GM19351 (cell line): ENCODE measurements around the gene GNG7.
"Not testable (repeated sequence)": the region's sequence is repeated elsewhere in the genome, so short reads cannot be mapped to it uniquely, and the experiment has no call there.

Source experiments
- ATAC-seq: cut with Tn5 transposase; IDR thresholded peaks from one replicate; pipeline ENCODE4 v1.9.1; 2021; ENCODE audit warnings: mild to moderate bottlenecking, moderate library complexity; ENCODE audit not compliant: unreplicated experiment

GNG7 gene

GRCh38 chr19:2556221-2557092, 146.0 kb downstream of the GNG7 start:
- ATAC-seq, result no peak

DNA sequence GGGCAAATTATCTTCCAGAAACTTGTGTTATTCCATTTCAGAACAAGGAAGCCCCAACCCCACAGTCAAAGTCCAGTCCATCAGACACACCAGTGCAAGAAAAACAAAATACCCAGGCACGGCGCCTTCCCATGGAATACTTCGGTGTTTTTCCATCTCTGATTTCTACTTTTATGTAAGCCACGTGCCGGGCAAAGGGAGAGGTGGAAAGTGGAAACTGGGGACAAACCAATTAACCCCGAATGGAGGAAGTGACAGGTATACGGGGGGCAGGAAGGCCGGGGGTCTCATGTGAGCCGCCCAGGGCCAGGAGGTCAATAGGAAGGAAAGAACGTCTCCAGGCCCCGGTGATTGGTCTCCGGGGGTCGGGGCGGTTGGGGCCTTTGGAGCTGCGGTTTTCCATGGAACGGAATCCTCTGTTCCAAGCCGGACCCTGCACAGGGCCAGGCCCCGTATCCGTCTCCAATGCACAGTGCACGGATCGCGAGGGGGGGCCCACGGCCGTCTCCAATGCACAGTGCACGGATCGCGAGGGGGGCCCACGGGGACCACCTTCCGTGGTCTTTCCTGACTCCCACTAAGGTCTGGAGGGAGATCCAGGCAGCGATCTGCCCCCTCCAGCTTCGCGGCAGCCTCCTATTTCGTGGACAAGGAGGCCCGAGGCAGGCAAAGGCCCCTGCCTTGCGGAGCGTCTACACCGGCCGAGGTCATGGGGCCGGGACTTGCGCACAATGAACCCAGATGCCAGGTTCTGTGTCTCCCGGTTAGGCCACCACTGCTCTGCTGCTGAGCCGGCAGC, 146.9 kb downstream of the GNG7 start:
- ATAC-seq, result no peak

DNA sequence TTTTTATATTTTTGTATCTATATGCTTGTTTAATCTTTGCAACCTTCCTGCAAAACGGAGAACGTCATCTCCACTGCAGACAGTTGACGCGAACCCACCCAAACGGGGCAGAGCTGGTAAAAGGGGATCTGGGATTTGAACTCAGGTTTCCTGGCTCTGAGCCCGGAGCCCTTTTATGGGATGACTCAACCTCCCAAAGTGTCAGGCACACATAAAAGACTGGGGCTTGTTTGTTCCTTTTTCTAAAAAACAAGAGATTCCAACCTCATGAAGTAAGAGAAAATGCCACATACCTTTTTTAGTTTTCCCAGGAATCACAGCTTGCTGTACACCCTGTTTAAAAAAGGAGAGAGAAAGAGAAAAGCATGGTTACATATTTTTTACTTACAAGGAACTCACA, 147.6 kb downstream of the GNG7 start:
- no peak for ATAC-seq

DNA sequence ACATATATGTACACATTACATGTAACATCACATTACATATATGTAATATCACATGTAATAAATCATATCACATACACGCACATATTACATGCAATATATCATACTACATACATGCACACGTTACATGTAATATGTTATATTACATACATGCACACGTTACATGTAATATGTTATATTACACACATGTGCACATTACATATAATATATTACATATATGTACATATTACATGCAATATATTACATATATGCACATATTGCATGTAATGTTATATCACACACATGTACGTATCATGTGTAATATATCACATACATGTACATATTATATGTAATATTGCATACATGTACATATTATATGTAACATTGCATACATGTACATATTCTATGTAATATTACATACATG, 149.0 kb downstream of the GNG7 start:
- ATAC-seq, result no peak

GRCh38 chr19:2552859-2553258, 149.6 kb downstream of the GNG7 start:
- ATAC-seq, result no peak

DNA sequence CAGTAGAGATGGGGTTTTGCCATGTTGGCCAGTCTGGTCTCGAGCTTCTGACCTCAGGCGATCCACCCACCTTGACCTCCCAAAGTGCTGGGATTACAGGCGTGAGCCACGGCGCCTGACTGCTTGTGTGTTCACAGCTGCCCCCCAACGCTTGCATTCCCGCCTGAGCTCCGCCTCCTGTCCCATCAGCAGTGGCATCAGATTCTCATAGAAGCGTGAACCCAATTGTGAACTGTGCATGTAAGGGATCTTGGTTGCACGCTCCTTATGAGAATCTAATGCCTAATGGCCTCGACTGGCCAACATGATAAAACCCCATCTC, 150.7 kb downstream of the GNG7 start:
- no peak for ATAC-seq

DNA sequence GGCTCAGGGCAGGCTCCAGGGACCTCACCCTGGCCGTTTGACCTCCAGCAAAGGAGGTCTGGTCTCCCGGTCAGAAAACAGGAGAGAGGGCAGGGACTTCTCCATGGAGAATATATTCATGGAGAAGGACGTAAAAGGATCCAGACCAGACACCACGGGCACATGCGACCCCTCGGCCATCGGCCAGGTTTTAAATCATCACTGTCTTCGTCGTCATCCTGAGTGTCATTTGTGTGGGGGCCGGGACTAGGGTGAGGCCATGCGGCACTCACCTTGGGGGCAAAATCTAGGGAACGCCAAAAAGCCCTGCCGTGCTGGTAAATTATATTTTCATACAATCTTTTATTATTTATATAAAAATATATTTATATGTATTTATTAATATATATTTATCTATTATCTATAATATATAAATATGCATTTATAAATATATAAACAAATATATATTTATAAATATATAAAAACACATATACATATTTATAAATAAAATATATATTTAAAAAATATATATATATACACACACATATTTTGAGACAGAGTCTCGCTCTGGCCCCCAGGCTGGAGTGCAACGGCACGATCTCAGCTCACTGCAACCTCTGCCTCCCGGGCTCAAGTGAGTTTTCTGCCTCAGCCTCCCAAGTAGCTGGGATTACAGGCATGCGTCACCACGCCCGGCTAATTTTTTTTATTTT, 151.2 kb downstream of the GNG7 start:
- no peak for ATAC-seq

GRCh38 chr19:2550431-2551171, 151.9 kb downstream of the GNG7 start:
- no peak for ATAC-seq

GRCh38 chr19:2549701-2550191, 152.7 kb downstream of the GNG7 start:
- no peak for ATAC-seq

DNA sequence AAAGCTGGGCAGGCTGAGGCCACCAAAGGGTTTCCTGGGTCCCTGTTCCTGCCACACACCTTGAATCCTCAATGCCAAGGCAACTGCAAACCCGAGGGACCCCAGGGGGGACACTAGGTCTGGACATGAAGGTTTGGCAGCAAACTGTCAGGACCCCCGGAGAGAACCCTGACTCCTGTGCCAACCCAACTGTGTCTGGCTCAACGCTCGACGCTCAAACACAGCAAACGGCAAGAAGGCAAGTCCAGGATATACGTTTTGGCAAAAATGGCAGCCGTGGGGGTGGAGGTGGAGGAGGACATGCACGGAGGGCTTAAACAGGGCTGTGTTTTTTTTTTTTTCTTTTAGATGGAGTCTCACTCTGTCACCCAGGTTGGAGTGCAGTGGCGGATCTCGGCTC, 153.5 kb downstream of the GNG7 start:
- no peak for ATAC-seq

GRCh38 chr19:2547721-2548120, 154.8 kb downstream of the GNG7 start:
- ATAC-seq, result no peak

- no peak for ATAC-seq
Observed at GRCh38 chr19:2547033-2547680, 155.3 kb downstream of the GNG7 start.

- no peak for ATAC-seq
Observed at GRCh38 chr19:2546128-2547032, 156.1 kb downstream of the GNG7 start.

DNA sequence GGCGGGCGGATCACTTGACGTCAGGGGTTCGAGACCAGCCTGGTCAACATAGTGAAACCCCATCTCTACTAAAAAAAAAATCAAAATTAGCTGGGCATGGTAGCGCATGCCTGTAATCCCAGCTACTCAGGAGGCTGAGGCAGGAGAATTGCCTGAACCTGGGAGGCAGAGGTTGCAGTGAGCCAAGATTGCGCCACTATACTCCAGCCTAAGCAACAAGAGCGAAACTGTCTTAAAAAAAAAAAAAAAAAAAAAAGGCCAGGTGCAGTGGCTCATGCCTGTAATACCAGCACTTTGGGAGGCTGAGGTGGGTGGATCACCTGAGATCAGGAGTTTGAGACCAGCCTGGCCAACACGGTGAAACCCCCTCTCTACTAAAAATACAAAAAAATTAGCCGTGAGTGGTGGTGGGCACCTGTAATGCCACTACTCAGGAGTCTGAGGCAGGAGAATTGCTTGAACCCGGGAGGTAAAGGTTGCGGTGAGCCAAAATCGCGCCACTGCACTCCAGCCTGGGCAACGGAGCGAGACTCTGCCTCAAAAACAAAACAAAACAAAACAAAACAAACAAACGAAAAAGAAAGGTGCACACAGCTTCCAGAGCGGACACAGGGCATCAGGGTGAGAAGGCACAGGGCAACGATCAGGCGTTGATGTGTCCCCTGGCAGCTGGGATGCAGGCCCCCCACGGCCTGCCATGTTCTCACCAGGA, 156.9 kb downstream of the GNG7 start:
- ATAC-seq, result not testable (repeated sequence)

DNA sequence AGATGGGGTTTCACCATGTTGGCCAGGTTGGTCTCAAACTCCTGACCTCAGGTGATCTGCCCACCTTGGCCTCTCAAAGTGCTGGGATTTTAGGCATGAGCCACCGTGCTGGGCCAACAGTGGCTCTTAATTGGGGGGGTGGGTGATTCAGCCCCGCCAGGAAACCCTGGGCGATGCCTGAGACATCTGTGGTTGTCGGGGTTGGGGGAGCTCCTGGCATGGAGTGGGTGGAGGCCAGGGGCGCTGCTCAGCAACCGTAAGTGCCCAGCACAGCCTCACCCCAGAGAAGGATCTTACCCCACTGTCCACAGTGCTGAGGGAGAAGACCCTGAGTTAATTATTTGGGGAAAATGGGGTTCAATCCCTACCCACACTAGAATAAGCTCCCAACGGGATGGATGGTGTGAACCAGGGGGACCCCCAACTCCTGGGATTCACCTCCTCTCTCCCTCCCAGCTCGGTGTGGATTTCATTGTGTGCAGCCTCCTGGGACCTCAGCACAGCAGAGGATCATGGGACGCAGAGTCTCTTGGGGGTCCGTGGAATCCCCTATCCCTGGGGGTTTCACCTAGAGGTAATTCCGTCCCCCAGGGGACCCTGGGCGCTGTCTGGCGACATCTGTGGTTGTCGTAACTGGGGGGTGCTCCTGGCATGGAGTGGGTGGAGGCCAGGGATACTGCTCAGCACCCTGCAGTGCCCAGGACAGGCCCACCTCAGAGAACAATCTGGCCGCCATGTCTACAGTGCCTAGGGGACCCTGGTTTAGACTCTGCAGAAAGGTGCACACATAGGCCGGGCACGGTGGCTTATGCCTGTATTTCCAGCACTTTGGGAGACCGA, 157.7 kb downstream of the GNG7 start:
- no peak for ATAC-seq

DNA sequence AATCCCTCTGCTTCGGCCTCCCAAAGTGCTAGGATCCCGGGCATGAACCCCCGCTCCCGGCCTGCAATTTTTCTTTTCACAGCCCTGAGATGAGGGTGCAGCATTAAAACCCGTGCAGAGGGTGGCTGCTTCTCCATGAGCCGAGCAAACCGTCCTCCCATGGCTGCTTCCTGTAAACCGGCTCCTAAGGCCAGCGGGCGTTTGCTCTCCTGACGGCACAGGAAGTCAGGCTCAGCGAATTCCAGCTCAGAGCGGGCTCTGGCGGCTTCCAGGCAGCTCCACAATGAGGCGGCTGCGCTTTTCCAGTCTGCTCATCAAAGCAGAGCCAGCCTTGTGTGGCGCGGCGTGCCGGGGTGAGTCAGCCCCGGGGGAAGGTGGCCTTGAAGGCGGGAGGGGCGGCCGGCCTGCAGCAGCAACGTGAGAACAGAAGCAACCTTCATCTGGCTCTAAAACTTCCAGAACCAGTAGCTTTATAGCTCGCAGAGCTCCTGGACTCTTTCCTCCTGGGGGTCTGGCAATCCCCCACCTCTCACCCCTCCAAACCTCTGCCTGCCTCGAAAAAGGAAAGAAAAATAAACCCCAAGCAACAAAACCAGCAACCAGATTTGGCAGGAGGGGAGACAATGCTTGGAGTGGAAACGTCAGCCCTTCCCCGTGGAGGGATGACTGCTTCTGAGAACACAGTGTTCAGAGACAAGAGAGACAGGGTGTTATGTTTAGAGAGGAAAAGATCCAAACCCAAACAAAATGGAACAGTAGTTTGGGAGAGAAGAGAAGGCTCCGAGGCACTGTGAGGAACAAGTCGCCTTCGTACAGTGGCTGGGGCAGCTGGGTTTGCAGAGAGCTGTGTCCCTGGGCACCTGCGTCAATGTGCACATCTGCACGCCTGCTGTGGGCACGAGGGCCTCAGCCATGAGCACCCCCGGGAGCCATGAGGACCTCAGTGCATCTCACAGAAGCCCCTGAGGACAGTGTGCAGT, 158.7 kb downstream of the GNG7 start:
- no peak for ATAC-seq

DNA sequence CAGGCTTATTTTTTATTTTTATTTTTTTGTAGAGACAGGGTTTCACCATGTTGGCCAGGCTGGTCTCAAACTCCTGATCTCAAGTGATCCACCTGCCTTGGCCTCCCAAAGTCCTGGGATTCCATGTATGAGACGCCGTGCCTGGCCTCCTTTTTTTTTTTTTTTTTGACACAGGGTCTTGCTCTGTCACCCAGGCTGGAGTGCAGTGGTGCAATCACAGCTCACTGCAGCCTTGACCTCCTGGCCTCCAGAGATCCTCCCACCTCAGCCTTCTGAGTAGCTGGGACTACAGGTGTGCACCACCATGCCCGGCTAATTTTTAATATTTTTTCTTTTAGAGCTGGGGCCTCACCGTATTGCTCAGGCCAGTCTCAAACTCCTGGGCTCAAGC, 159.4 kb downstream of the GNG7 start:
- ATAC-seq, result not testable (repeated sequence)
